Liver (tissue), 9 donors: ENCODE results near the gene SFXN2. TPM values are rescaled to one million over a fixed set of nuclear protein-coding genes. Genes with fewer than 3 reads are reported as not detected.

Experiments used
- DNase-seq: peaks from one replicate; pipeline ENCODE4 v3.0.0-alpha.2; 2017; ENCODE audit warnings: low spot score
- H3K27ac ChIP-seq, 2 donors: one replicate each; pipeline ENCODE4 v1.7.0; 2013; ENCODE audit warnings: inconsistent platforms in 2 of 2, low read length in 2 of 2, control low read depth in 1 of 2, low read depth in 1 of 2, mild to moderate bottlenecking in 1 of 2
- H3K27me3 ChIP-seq, 4 donors: one replicate each; pipeline versions ENCODE4 v1.6.1 to v1.7.0; 2013; ENCODE audit warnings: low read length in 3 of 4, inconsistent platforms in 1 of 4, mild to moderate bottlenecking in 1 of 4, moderate library complexity in 1 of 4; ENCODE audit not compliant: control insufficient read depth in 4 of 4, insufficient read depth in 4 of 4
- H3K36me3 ChIP-seq, 4 donors: one replicate each; pipeline versions ENCODE4 v1.6.1 to v1.7.0; 2013; ENCODE audit warnings: low read length in 3 of 4, mild to moderate bottlenecking in 3 of 4, low read depth in 1 of 4, moderate library complexity in 1 of 4; ENCODE audit not compliant: control insufficient read depth in 4 of 4, insufficient read depth in 3 of 4
- H3K4me1 ChIP-seq, 4 donors: one replicate each; pipeline versions ENCODE4 v1.6.1 to v1.7.0; 2013; ENCODE audit warnings: low read length in 3 of 4, mild to moderate bottlenecking in 3 of 4, moderate library complexity in 1 of 4; ENCODE audit not compliant: control insufficient read depth in 4 of 4, insufficient read depth in 4 of 4
- H3K4me3 ChIP-seq, 3 donors: one replicate each; pipeline versions ENCODE4 v1.6.1 to v1.7.0; 2013; ENCODE audit warnings: low read length in 3 of 3, control low read depth in 1 of 3, low read depth in 1 of 3, mild to moderate bottlenecking in 1 of 3
- H3K9ac ChIP-seq, 2 donors: one replicate each; pipeline ENCODE4 v1.7.0; 2013; ENCODE audit warnings: low read length in 2 of 2, mild to moderate bottlenecking in 2 of 2, moderate library complexity in 2 of 2, control low read depth in 1 of 2, low read depth in 1 of 2
- H3K9me3 ChIP-seq, 4 donors: one replicate each; pipeline versions ENCODE4 v1.6.1 to v1.7.0; 2013; ENCODE audit warnings: low read length in 3 of 4; ENCODE audit not compliant: control insufficient read depth in 4 of 4
- CTCF ChIP-seq: fragments of 150-350 bp; IDR thresholded peaks from 2 replicates; pipeline ENCODE4 v1.5.1; 2017; ENCODE audit warnings: improper control_type of control experiment, low read depth, low read length; ENCODE audit not compliant: missing input control
- EGR1 ChIP-seq, 2 donors: IDR thresholded peaks; 2 replicates each; pipeline ENCODE4 v1.6.1; 2016 to 2018; ENCODE audit warnings: antibody characterized with exemption in 2 of 2, low read depth in 2 of 2
- FOXA1 ChIP-seq: IDR thresholded peaks from 2 replicates; pipeline ENCODE4 v1.6.1; 2016; ENCODE audit warnings: antibody characterized with exemption
- FOXA2 ChIP-seq: IDR thresholded peaks from 2 replicates; pipeline ENCODE4 v1.6.1; 2016; ENCODE audit warnings: antibody characterized with exemption
- GABPA ChIP-seq, 2 donors: IDR thresholded peaks in 1 of 2; conservative IDR thresholded peaks in 1 of 2; 2 replicates each; pipeline ENCODE4 v1.6.1; 2016; ENCODE audit warnings: antibody characterized with exemption in 2 of 2, mild to moderate bottlenecking in 1 of 2, moderate library complexity in 1 of 2
- HNF4A ChIP-seq, 2 donors: conservative IDR thresholded peaks; 2 replicates each; pipeline ENCODE4 v1.6.1; 2016; ENCODE audit warnings: antibody characterized with exemption in 2 of 2, mild to moderate bottlenecking in 2 of 2
- HNF4G ChIP-seq: IDR thresholded peaks from 2 replicates; pipeline ENCODE4 v1.6.1; 2016; ENCODE audit warnings: antibody characterized with exemption
- JUND ChIP-seq, 2 donors: IDR thresholded peaks; 2 replicates each; pipeline ENCODE4 v1.6.1; 2016; ENCODE audit warnings: antibody characterized with exemption in 2 of 2
- MAX ChIP-seq: IDR thresholded peaks from 2 replicates; pipeline ENCODE4 v1.6.1; 2016; ENCODE audit warnings: antibody characterized with exemption
- NR2F2 ChIP-seq: IDR thresholded peaks from 2 replicates; pipeline ENCODE4 v1.6.1; 2016; ENCODE audit warnings: antibody characterized with exemption
- RAD21 ChIP-seq, 2 donors: IDR thresholded peaks; 2 replicates each; pipeline ENCODE4 v1.6.1; 2016; ENCODE audit warnings: antibody characterized with exemption in 2 of 2, mild to moderate bottlenecking in 2 of 2
- RXRA ChIP-seq, 2 donors: IDR thresholded peaks; 2 replicates each; pipeline ENCODE4 v1.6.1; 2017 to 2018; ENCODE audit warnings: antibody characterized with exemption in 2 of 2, mild to moderate bottlenecking in 1 of 2
- SP1 ChIP-seq: IDR thresholded peaks from 2 replicates; pipeline ENCODE4 v1.6.1; 2018; ENCODE audit warnings: antibody characterized with exemption, mild to moderate bottlenecking
- TAF1 ChIP-seq: conservative IDR thresholded peaks from 2 replicates; pipeline ENCODE4 v1.6.1; 2016; ENCODE audit warnings: antibody characterized with exemption, mild to moderate bottlenecking
- YY1 ChIP-seq: IDR thresholded peaks from 2 replicates; pipeline ENCODE4 v1.6.1; 2016; ENCODE audit warnings: antibody characterized with exemption, mild to moderate bottlenecking
- WGBS: extraction: QIAGEN DNeasy Blood & Tissue Kit; methylation state at CpG from one replicate; pipeline ENCODE4 v1.1.7; 2013; 5-methylcytosine and 5-hydroxymethylcytosine counted together
- polyA plus RNA-seq, 2 donors: library from polyadenylated mRNA; stranded (reverse) in 1 of 2; unstranded in 1 of 2; fragments of 200-250 nt in 1 of 2; fragments of >200 nt in 1 of 2; fragmentation: Nextera tagmentation in 1 of 2; extraction: Ambion mirVana in 1 of 2; gene quantifications; one replicate each; pipeline versions ENCODE4 v1.2.1 to v1.2.3, GENCODE V29; 2013 to 2015
- total RNA-seq, 2 donors: library from RNA; depleted of rRNA; stranded (reverse); fragments of >200 nt; gene quantifications; one replicate each; pipeline ENCODE4 v1.2.3, GENCODE V29; 2014
- TF ChIP-seq, protein P1 (sequence below): IDR thresholded peaks from 2 replicates; pipeline ENCODE4 v1.6.1; 2016; ENCODE audit warnings: antibody characterized with exemption, mild to moderate bottlenecking
- TF ChIP-seq, protein P2 (sequence below): IDR thresholded peaks from 2 replicates; pipeline ENCODE4 v1.6.1; 2016; ENCODE audit warnings: antibody characterized with exemption
- TF ChIP-seq, protein P3 (sequence below): IDR thresholded peaks from 2 replicates; pipeline ENCODE4 v1.6.1; 2016; ENCODE audit warnings: antibody characterized with exemption
- donor health status: healthy.
- donor health status: healthy.
- donor health status: healthy.
- donor health status: healthy.
- donor health status: healthy.

The SFXN2 gene
- total and polyA plus RNA-seq, 4 donors: 6.0 to 22.6 (median 17.7) TPM

DNA sequence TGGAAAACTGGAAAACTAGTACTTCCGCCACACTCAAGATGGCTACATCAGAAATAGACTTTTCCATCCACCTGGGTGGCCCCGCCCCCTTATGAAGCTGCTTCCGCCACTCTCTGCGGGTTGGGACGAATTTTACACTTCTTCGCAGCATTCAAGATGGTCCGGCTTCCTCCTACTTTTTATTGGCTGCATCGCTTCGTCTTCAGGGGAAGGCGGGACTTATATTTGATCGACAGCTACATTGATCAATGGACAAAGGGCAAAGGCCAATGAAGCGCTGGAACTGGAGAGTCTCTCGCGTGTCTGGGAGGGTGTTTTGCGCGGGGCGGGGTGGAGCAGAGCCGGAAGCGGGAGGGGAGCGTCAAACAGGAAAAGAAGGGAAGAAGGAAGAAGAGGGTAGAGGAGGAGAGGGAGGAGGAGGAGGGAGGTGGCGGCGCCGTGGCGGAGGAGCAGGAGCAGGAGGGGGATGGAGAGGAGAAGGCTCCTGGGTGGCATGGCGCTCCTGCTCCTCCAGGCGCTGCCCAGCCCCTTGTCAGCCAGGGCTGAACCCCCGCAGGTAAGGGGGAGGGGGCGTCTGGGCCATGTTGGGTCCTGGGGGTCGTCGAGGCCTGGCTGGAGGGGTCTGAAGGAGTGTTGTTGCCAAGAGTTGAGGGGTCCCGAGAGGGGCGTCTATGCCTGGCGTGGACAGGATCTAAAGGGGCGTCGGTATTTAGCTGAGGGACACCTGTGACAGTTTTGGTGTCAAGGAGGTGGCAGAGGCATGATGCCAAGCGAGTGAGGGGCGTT is 29.3 kb downstream of the SFXN2 start, which contains the start of gene WBP1L:
WBP1L (plus strand) TSS at position 361 of the 786 bp plus-strand sequence; CDS start at position 467, 106 bp downstream.
- peak within 1 kb of the TSS; percentile 82 to 84 for H3K27ac ChIP-seq
- WGBS: under 1% methylated on average over 37 of the region's 37 CpGs
- H3K27me3 ChIP-seq: no peaks in the 10 kb centered on the region
- peak within 1 kb of the TSS; percentile 79 to 88 for H3K9ac ChIP-seq
- H3K4me1 ChIP-seq: peaks cover 0 to 25% (median 18%) of the 10 kb centered on the region in 4 donors
- no peaks in the 10 kb centered on the region for H3K9me3 ChIP-seq
- peak within 1 kb of the TSS; percentile 68 to 99 (median 96) for H3K4me3 ChIP-seq
- TF ChIP-seq FOXA2: no peak
- peak; percentile 46 to 62 for TF ChIP-seq RAD21 (IDR thresholded peaks at IDR 0.05)
- TF ChIP-seq TAF1: peak; percentile 52
- peak; percentile 93 for TF ChIP-seq SP1
- TF ChIP-seq GABPA (IDR thresholded peaks at IDR 0.05 in 1 of 2, conservative IDR thresholded peaks at IDR 0.05 in 1 of 2): peak; percentile 67 to 91
- peak; percentile 82 to 88 for TF ChIP-seq HNF4A (conservative IDR thresholded peaks at IDR 0.05)
- TF ChIP-seq EGR1 (IDR thresholded peaks at IDR 0.05; ENCODE audit: low read depth in 2 of 2): peak; percentile 84 to 94
- TF ChIP-seq, protein P1, sequence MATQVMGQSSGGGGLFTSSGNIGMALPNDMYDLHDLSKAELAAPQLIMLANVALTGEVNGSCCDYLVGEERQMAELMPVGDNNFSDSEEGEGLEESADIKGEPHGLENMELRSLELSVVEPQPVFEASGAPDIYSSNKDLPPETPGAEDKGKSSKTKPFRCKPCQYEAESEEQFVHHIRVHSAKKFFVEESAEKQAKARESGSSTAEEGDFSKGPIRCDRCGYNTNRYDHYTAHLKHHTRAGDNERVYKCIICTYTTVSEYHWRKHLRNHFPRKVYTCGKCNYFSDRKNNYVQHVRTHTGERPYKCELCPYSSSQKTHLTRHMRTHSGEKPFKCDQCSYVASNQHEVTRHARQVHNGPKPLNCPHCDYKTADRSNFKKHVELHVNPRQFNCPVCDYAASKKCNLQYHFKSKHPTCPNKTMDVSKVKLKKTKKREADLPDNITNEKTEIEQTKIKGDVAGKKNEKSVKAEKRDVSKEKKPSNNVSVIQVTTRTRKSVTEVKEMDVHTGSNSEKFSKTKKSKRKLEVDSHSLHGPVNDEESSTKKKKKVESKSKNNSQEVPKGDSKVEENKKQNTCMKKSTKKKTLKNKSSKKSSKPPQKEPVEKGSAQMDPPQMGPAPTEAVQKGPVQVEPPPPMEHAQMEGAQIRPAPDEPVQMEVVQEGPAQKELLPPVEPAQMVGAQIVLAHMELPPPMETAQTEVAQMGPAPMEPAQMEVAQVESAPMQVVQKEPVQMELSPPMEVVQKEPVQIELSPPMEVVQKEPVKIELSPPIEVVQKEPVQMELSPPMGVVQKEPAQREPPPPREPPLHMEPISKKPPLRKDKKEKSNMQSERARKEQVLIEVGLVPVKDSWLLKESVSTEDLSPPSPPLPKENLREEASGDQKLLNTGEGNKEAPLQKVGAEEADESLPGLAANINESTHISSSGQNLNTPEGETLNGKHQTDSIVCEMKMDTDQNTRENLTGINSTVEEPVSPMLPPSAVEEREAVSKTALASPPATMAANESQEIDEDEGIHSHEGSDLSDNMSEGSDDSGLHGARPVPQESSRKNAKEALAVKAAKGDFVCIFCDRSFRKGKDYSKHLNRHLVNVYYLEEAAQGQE: peak; percentile 73
- TF ChIP-seq, protein P2, sequence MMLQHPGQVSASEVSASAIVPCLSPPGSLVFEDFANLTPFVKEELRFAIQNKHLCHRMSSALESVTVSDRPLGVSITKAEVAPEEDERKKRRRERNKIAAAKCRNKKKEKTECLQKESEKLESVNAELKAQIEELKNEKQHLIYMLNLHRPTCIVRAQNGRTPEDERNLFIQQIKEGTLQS: peak; percentile 10
- TF ChIP-seq MAX: peak; percentile 74
- TF ChIP-seq FOXA1: no peak
- TF ChIP-seq YY1: peak; percentile 100
- peak; percentile 42 to 70 for TF ChIP-seq RXRA (IDR thresholded peaks at IDR 0.05)
- TF ChIP-seq HNF4G: peak; percentile 48
- no peak for TF ChIP-seq CTCF
- TF ChIP-seq NR2F2: peak; percentile 97
- TF ChIP-seq, protein P3, sequence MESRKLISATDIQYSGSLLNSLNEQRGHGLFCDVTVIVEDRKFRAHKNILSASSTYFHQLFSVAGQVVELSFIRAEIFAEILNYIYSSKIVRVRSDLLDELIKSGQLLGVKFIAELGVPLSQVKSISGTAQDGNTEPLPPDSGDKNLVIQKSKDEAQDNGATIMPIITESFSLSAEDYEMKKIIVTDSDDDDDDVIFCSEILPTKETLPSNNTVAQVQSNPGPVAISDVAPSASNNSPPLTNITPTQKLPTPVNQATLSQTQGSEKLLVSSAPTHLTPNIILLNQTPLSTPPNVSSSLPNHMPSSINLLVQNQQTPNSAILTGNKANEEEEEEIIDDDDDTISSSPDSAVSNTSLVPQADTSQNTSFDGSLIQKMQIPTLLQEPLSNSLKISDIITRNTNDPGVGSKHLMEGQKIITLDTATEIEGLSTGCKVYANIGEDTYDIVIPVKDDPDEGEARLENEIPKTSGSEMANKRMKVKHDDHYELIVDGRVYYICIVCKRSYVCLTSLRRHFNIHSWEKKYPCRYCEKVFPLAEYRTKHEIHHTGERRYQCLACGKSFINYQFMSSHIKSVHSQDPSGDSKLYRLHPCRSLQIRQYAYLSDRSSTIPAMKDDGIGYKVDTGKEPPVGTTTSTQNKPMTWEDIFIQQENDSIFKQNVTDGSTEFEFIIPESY: peak; percentile 97
- peak; percentile 67 to 76 for TF ChIP-seq JUND (IDR thresholded peaks at IDR 0.05)
- peak; percentile 95 for DNase-seq
- peaks cover 0 to 3% (median 0%) of the 10 kb centered on the region in 4 donors for H3K36me3 ChIP-seq
